ENCODE results near the gene MIA2. TPM values are rescaled to one million over a fixed set of nuclear protein-coding genes. Genes with fewer than 3 reads are reported as not detected.
A peak's percentile ranks its signal among the peaks of the same experiment; 100 is the strongest.

The MIA2 gene
- total and polyA plus RNA-seq, 9 of the 15 experiments (the other 6 are each of a cell fraction or from before 2014, with no cell fraction given), result 6.0 to 21.8 (median 12.8) TPM

- TF ChIP-seq ADNP (tag; IDR thresholded peaks at IDR 0.05) (no peak), BRF2 (IDR thresholded peaks at IDR 0.05; ENCODE audit: borderline replicate concordance, insufficient read depth, insufficient read length) (no peak), POLR2AphosphoS5 (IDR thresholded peaks at IDR 0.05; ENCODE audit: control insufficient read depth, insufficient read depth, low read depth, low read length) (peak; percentile 35; the same call in 1 of the 2 replicates), CBX1 (IDR thresholded peaks at IDR 0.05; ENCODE audit: low read depth) (no peak), SRSF7 (optimal IDR thresholded peaks at IDR 0.05; ENCODE audit: low read depth, low read length) (no peak), CCNT2 (IDR thresholded peaks at IDR 0.05; ENCODE audit: borderline replicate concordance, extremely low read depth, insufficient read length, low read depth, low read length) (peak; percentile 3), NEUROD1 (IDR thresholded peaks at IDR 0.05; ENCODE audit: borderline replicate concordance, low read depth, low read length, partially characterized antibody) (no peak), KLF6 (CRISPR knock-in tag; IDR thresholded peaks at IDR 0.05; ENCODE audit: borderline replicate concordance) (no peak), TEAD4 (IDR thresholded peaks at IDR 0.05; ENCODE audit: low read length) (no peak), TEAD4 (CRISPR knock-in tag; IDR thresholded peaks at IDR 0.05; ENCODE audit: borderline replicate concordance) (no peak), ILK (tag; IDR thresholded peaks at IDR 0.05; ENCODE audit: borderline replicate concordance, low read depth) (no peak), ELF1 (tag; IDR thresholded peaks at IDR 0.05) (peak; percentile 51; the same call in 1 of the 2 replicates), CBX8 (IDR thresholded peaks at IDR 0.05; ENCODE audit: borderline replicate concordance, extremely low read depth, low read depth, low read length, poor library complexity, severe bottlenecking) (no peak), MYNN (IDR thresholded peaks at IDR 0.05) (no peak), MYNN (CRISPR knock-in tag; IDR thresholded peaks at IDR 0.05) (no peak), ZNF445 (CRISPR knock-in tag; IDR thresholded peaks at IDR 0.05; ENCODE audit: low read depth) (no peak), CBX2 (IDR thresholded peaks at IDR 0.05; ENCODE audit: insufficient read depth, low read length, poor library complexity, severe bottlenecking) (no peak), SMAD3 (CRISPR knock-in tag; conservative IDR thresholded peaks at IDR 0.05) (no peak), ATF1 (CRISPR knock-in tag; IDR thresholded peaks at IDR 0.05) (no peak), ATF1 (tag; IDR thresholded peaks at IDR 0.05) (peak; percentile 64), HES1 (IDR thresholded peaks at IDR 0.05; ENCODE audit: low read depth) (no peak), CXXC5 (CRISPR knock-in tag; IDR thresholded peaks at IDR 0.05) (peak; percentile 77), SMAD2 (IDR thresholded peaks at IDR 0.05; ENCODE audit: low read depth, low read length) (no peak), HCFC1 (IDR thresholded peaks at IDR 0.05; ENCODE audit: low read depth, low read length) (no peak; the same call in 1 of the 2 replicates), CBFB (CRISPR knock-in tag; IDR thresholded peaks at IDR 0.05) (no peak), SMAD4 (CRISPR knock-in tag; conservative IDR thresholded peaks at IDR 0.05) (peak; percentile 41; the same call in 1 of the 2 replicates)
Observed at GRCh38 chr14:39266871-39267607, 33.3 kb downstream of the MIA2 start (continued).
